ENCODE data around the gene RPL32.
"Not testable (repeated sequence)": the region's sequence is repeated elsewhere in the genome, so short reads cannot be mapped to it uniquely, and the experiment has no call there.

The RPL32 gene

GRCh38 chr3:12852201-12852600, 10.8 kb upstream of the RPL32 start:
- no peak for DNase-seq
- TF ChIP-seq POLR2A (IDR thresholded peaks at IDR 0.05; ENCODE audit: low read length), result no peak
- no peak for TF ChIP-seq GATA1 (IDR thresholded peaks at IDR 0.05; ENCODE audit: low read depth, low read length)

GRCh38 chr3:12845811-12846210, 4.4 kb upstream of the RPL32 start:
- TF ChIP-seq POLR2A (IDR thresholded peaks at IDR 0.05; ENCODE audit: low read length) (no peak), GATA1 (IDR thresholded peaks at IDR 0.05; ENCODE audit: low read depth, low read length) (no peak)
- DNase-seq, result no peak

- no peak for TF ChIP-seq POLR2A (IDR thresholded peaks at IDR 0.05; ENCODE audit: low read length)
- no peak for TF ChIP-seq GATA1 (IDR thresholded peaks at IDR 0.05; ENCODE audit: low read depth, low read length)
- DNase-seq, result no peak
Measured at GRCh38 chr3:12842469-12842868, 1.1 kb upstream of the RPL32 start.

GRCh38 chr3:12841970-12842328, 584 bp upstream of the RPL32 start:
- TF ChIP-seq POLR2A (IDR thresholded peaks at IDR 0.05; ENCODE audit: low read length), result no peak
- no peak for TF ChIP-seq GATA1 (IDR thresholded peaks at IDR 0.05; ENCODE audit: low read depth, low read length)
- no peak for DNase-seq

- DNase-seq, result no peak
Measured at GRCh38 chr3:12840591-12841148, 695 bp downstream of the RPL32 start.

GRCh38 chr3:12840148-12840547, 1.2 kb downstream of the RPL32 start:
- DNase-seq, result not testable (repeated sequence)

More at GRCh38 chr3:12840591-12841148, 695 bp downstream of the RPL32 start:
- TF ChIP-seq POLR2A (IDR thresholded peaks at IDR 0.05; ENCODE audit: low read length) (no peak), GATA1 (IDR thresholded peaks at IDR 0.05; ENCODE audit: low read depth, low read length) (no peak)

DNA sequence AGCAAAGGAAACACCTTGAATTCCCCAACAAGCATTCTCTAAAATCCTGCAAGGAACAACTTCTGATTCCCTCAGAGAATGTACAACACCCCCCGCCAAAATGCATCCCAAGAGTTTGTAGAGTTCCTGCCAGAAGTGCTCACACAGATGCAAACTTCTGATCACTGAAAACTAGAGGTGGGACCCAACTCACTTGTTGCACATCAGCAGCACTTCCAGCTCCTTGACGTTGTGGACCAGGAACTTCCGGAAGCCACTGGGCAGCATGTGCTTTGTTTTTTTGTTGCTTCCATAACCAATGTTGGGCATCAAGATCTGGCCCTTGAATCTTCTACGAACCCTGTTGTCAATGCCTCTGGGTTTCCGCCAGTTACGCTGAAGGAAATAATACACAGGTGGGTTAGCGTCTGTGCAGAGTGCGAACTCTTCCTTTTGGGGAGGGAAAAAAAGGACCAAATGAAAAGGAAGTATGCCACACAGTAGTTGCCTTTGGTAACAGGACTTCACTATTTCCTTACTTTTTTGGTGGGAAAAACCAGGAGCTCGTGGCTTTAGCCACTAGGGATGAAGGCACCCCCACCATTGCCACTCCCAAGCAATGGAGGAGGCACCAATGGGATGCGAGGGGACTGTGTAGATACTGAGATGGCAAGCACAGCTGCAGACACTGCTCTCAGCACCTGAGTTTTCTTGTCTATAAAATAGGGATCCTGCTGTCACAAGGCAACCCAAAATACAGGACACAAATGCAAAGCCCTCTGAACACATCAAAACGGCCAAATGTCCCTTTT, 2.0 kb downstream of the RPL32 start:
- DNase-seq, result no peak

DNA sequence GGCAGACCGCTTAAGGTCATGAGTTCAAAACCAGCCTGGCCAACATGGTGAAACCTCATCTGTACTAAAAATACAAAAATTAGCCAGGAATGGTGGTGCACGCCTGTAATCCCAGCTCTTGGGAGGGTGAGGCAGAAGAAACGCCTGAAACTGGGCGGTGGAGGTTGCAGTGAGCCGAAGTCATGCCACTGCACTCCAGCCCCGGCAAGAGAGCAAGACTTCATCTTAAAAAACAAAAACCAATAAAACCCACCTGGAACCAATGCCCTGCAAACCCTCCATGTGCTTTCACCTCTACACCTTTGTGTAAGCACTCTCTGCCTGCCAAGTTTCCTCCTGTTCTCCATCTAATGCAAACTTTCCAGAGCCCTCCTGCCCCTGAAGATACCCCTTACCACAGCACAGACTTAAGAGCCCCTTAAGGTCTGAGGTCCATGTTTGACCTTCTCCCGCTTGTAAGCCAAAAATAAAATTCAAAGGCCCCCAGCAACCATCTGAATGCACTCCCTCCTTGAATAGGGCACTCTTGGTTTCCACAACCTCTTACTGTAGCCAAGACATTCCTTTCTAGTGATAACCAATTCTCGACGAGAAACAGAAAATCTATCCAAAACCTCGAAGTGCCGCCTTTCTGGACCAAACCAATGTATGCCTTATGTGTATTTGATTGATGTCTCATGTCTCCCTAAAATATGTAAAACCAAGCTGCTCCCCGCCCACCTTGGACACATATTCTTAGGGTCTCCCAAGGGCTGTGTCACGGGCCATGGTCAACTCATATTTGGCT, 3.0 kb downstream of the RPL32 start:
- TF ChIP-seq GATA1 (IDR thresholded peaks at IDR 0.05; ENCODE audit: low read depth, low read length) (no peak), POLR2A (IDR thresholded peaks at IDR 0.05; ENCODE audit: low read length) (no peak)
- DNase-seq, result no peak

More for the DNA sequence above, 2.0 kb downstream of the RPL32 start:
- TF ChIP-seq GATA1 (IDR thresholded peaks at IDR 0.05; ENCODE audit: low read depth, low read length) (no peak), POLR2A (IDR thresholded peaks at IDR 0.05; ENCODE audit: low read length) (peak; percentile 19)

GRCh38 chr3:12837295-12837986, 3.9 kb downstream of the RPL32 start:
- DNase-seq, result no peak

GRCh38 chr3:12835052-12835665, 6.2 kb downstream of the RPL32 start:
- DNase-seq, result no peak
- TF ChIP-seq GATA1 (IDR thresholded peaks at IDR 0.05; ENCODE audit: low read depth, low read length) (no peak), POLR2A (IDR thresholded peaks at IDR 0.05; ENCODE audit: low read length) (no peak)

More at GRCh38 chr3:12837295-12837986, 3.9 kb downstream of the RPL32 start:
- TF ChIP-seq POLR2A (IDR thresholded peaks at IDR 0.05; ENCODE audit: low read length) (no peak), GATA1 (IDR thresholded peaks at IDR 0.05; ENCODE audit: low read depth, low read length) (no peak)

DNA sequence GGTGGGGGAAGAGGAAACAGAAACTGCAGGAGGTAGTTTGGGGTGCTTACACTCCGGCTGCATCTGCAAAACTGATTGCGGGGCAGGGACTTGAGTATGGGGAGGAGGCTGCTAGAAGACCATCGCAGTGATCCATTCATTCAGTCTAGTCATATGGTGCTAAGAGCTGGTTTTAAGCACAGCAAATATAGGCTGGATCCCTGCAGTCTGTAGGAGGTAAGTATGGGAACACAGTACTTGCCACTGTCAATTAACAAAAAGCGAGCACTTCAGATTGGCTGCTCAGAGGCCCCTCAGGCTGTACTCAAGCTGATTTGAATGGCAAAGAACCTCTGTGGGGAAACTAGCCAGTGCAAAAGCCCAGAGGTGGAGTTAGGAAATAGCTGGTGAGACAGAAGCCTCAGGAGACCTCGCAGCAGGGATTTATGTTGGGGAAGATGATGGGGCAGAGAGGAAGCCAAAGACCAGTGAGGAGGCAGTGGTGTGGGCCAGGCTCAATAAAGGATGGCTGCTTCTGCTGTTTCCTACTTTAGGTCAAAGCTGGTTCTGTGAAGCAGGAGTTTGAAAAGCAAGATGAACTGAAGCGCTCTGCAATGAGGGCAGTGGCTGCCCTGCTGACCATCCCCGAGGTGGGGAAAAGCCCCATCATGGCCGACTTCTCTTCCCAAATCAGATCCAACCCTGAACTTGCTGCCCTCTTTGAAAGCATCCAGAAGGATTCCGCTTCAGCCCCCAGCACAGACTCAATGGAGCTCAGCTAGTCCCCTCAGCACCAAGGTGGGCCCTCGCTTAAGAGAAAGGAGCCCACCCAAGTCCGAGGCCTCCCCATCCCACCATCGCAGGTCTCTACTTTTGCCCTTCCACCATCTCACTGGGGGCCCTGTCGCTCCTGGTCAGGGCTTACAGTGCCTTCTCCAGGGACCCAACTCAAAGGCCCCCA, 7.9 kb downstream of the RPL32 start:
- DNase-seq, result no peak

GRCh38 chr3:12832350-12833221, 8.8 kb downstream of the RPL32 start:
- TF ChIP-seq GATA1 (IDR thresholded peaks at IDR 0.05; ENCODE audit: low read depth, low read length) (no peak), POLR2A (IDR thresholded peaks at IDR 0.05; ENCODE audit: low read length) (no peak)
- no peak for DNase-seq

More for the DNA sequence above, 7.9 kb downstream of the RPL32 start:
- TF ChIP-seq GATA1 (IDR thresholded peaks at IDR 0.05; ENCODE audit: low read depth, low read length), result no peak
- peak; percentile 46 for TF ChIP-seq POLR2A (IDR thresholded peaks at IDR 0.05; ENCODE audit: low read length)

All from erythroblast (primary cell).